HG02798 (cell line): ENCODE measurements around the gene MACF1.
"Not testable (repeated sequence)": the region's sequence is repeated elsewhere in the genome, so short reads cannot be mapped to it uniquely, and the experiment has no call there.

Source experiments
- ATAC-seq: cut with Tn5 transposase; IDR thresholded peaks from one replicate; pipeline ENCODE4 v1.9.1; 2021; ENCODE audit warnings: mild to moderate bottlenecking; ENCODE audit not compliant: unreplicated experiment, poor library complexity

The MACF1 gene

GRCh38 chr1:39178541-39179431, 25.7 kb upstream of the MACF1 start:
- ATAC-seq, result no peak

GRCh38 chr1:39181311-39181710, 23.2 kb upstream of the MACF1 start:
- ATAC-seq, result no peak

- no peak for ATAC-seq
Observed at GRCh38 chr1:39182804-39183203, 21.7 kb upstream of the MACF1 start.

GRCh38 chr1:39183503-39184353, 20.8 kb upstream of the MACF1 start:
- ATAC-seq, result peak; percentile 66

GRCh38 chr1:39184354-39184818, 20.1 kb upstream of the MACF1 start:
- no peak for ATAC-seq

GRCh38 chr1:39187275-39188046, 17.0 kb upstream of the MACF1 start:
- no peak for ATAC-seq

GRCh38 chr1:39189592-39190041, 14.9 kb upstream of the MACF1 start:
- no peak for ATAC-seq

- ATAC-seq, result no peak
Observed at GRCh38 chr1:39190096-39190495, 14.4 kb upstream of the MACF1 start.

- ATAC-seq, result no peak
Observed at GRCh38 chr1:39194398-39195051, 10.0 kb upstream of the MACF1 start.

- no peak for ATAC-seq
Observed at GRCh38 chr1:39195166-39196111, 9.1 kb upstream of the MACF1 start.

GRCh38 chr1:39196244-39197215, 8.0 kb upstream of the MACF1 start:
- no peak for ATAC-seq

- no peak for ATAC-seq
Observed at GRCh38 chr1:39199593-39199992, 4.9 kb upstream of the MACF1 start.

- ATAC-seq, result no peak
Observed at GRCh38 chr1:39205102-39205780, 746 bp downstream of the MACF1 start.

GRCh38 chr1:39205781-39206464, 1.4 kb downstream of the MACF1 start:
- no peak for ATAC-seq

- not testable (repeated sequence) for ATAC-seq
Observed at GRCh38 chr1:39208360-39208759, 3.9 kb downstream of the MACF1 start.

GRCh38 chr1:39210649-39211048, 6.2 kb downstream of the MACF1 start:
- no peak for ATAC-seq
